HCT116 (cell line): ENCODE measurements around the gene VPS11. TPM values are rescaled to one million over a fixed set of nuclear protein-coding genes. Genes with fewer than 3 reads are reported as not detected.
"Not testable (repeated sequence)": the region's sequence is repeated elsewhere in the genome, so short reads cannot be mapped to it uniquely, and the experiment has no call there.

Experiments
- ATAC-seq: fragments of 200-7000 bp; cut with Tn5 transposase; 2 replicates; pipeline ENCODE4 v1.9.1; 2020; ENCODE audit warnings: mild to moderate bottlenecking, moderate library complexity
- BruUV-seq: library from RNA; stranded (reverse); fragments of 400-500 nt; replicated peaks from 2 replicates; lab custom pipeline; 2021; lab: Mats Ljungman, UMichigan
- CTCF ChIA-PET: fragments of 300-600 bp; sonication (Branson Sonifier 250); formaldehyde crosslinking; loops from one replicate; lab custom pipeline; 2021; ENCODE audit warnings: antibody characterized with exemption; lab: Charles Lee
- POLR2A ChIA-PET: fragments of 300-600, 350-600 bp; sonication (Branson Sonifier 250); formaldehyde crosslinking; loops from one replicate; lab custom pipeline; 2021; ENCODE audit warnings: antibody characterized with exemption; lab: Charles Lee
- RAD21 ChIA-PET, 2 experiments: fragments of 300-600 bp; sonication (Branson Sonifier 250); formaldehyde crosslinking; loops; one replicate each; lab custom pipeline; 2023; ENCODE audit warnings: low total read pairs in 2 of 2; ENCODE audit not compliant: uncharacterized antibody in 2 of 2, unreplicated experiment in 2 of 2, low non-redundant PET in 1 of 2; lab: Charles Lee
- DNase-seq: peaks from one replicate; pipeline ENCODE4 v3.0.0-alpha.2; 2010; ENCODE audit warnings: low read depth, low spot score
- H2AFZ ChIP-seq: fragments of 200-600 bp; shearing (Covaris generic), sonication (generic); 2 replicates; pipeline ENCODE4 v1.6.1; 2017; ENCODE audit warnings: low read depth, mixed run types, mixed read lengths, antibody characterized with exemption, low read length; ENCODE audit not compliant: poor library complexity, severe bottlenecking
- H3K27ac ChIP-seq: 2 replicates; pipeline ENCODE4 v1.5.1; 2012; ENCODE audit warnings: low read depth, low read length
- H3K27me3 ChIP-seq: fragments of 200-600 bp; sonication (generic); 2 replicates; pipeline ENCODE4 v1.6.1; 2016; ENCODE audit warnings: mixed run types, low read length, mixed read lengths; ENCODE audit not compliant: insufficient read depth
- H3K36me3 ChIP-seq, 2 experiments: fragments of 200-500 bp in 1 of 2; fragments of 200-600 bp in 1 of 2; sonication (Bioruptor generic) in 1 of 2; sonication (generic) in 1 of 2; 2 replicates each; pipeline versions ENCODE4 v1.5.1 to v1.6.1; 2014 to 2016; ENCODE audit warnings: low read length in 2 of 2, inconsistent platforms in 1 of 2, mixed read lengths in 1 of 2, mixed run types in 1 of 2; ENCODE audit not compliant: insufficient read depth in 2 of 2, control insufficient read depth in 1 of 2
- H3K4me1 ChIP-seq, 2 experiments: fragments of 200-600 bp in 1 of 2; sonication (generic) in 1 of 2; 2 replicates each; pipeline versions ENCODE4 v1.5.1 to v1.6.1; 2012 to 2017; ENCODE audit warnings: low read length in 2 of 2, inconsistent platforms in 1 of 2, mild to moderate bottlenecking in 1 of 2, mixed read lengths in 1 of 2, mixed run types in 1 of 2, moderate library complexity in 1 of 2; ENCODE audit not compliant: insufficient read depth in 2 of 2, control insufficient read depth in 1 of 2
- H3K4me2 ChIP-seq: fragments of 200-600 bp; sonication (generic); 2 replicates; pipeline ENCODE4 v1.6.1; 2017; ENCODE audit warnings: mixed run types, low read length, mixed read lengths
- H3K4me3 ChIP-seq, 2 experiments: fragments of 200-600 bp in 1 of 2; sonication (generic) in 1 of 2; replicated peaks in 1 of 2; 2 replicates each; pipeline ENCODE4 v1.5.1; 2011 to 2016; ENCODE audit warnings: low read length in 2 of 2, control low read depth in 1 of 2, low read depth in 1 of 2, mild to moderate bottlenecking in 1 of 2, mixed read lengths in 1 of 2, mixed run types in 1 of 2
- H3K79me2 ChIP-seq: fragments of 200-600 bp; sonication (generic); 2 replicates; pipeline ENCODE4 v1.6.1; 2017; ENCODE audit warnings: mild to moderate bottlenecking, mixed run types, low read length, moderate library complexity, mixed read lengths; ENCODE audit not compliant: insufficient read depth
- H3K9ac ChIP-seq: fragments of 200-600 bp; sonication (generic); 2 replicates; pipeline ENCODE4 v1.6.1; 2016; ENCODE audit warnings: low read length, mixed read lengths
- H3K9me2 ChIP-seq: fragments of 200-600 bp; sonication (generic), shearing (Covaris generic); 2 replicates; pipeline ENCODE4 v1.6.1; 2017; ENCODE audit warnings: mixed run types, mild to moderate bottlenecking, moderate library complexity; ENCODE audit not compliant: insufficient read depth
- H3K9me3 ChIP-seq, 2 experiments: fragments of 200-500 bp in 1 of 2; fragments of 200-600 bp in 1 of 2; sonication (Bioruptor generic) in 1 of 2; sonication (generic) in 1 of 2; 2 replicates each; pipeline ENCODE4 v1.6.1; 2014 to 2017; ENCODE audit warnings: low read length in 2 of 2, mixed read lengths in 2 of 2, inconsistent platforms in 1 of 2, low read depth in 1 of 2, mild to moderate bottlenecking in 1 of 2, mixed run types in 1 of 2, moderate library complexity in 1 of 2; ENCODE audit not compliant: control insufficient read depth in 1 of 2, insufficient read depth in 1 of 2
- H4K20me1 ChIP-seq: fragments of 200-600 bp; sonication (generic), shearing (Covaris generic); 2 replicates; pipeline ENCODE4 v1.6.1; 2017; ENCODE audit warnings: mixed run types, mild to moderate bottlenecking, moderate library complexity; ENCODE audit not compliant: insufficient read depth
- CBX3 ChIP-seq: IDR thresholded peaks from 2 replicates; pipeline ENCODE4 v1.6.1; 2012; ENCODE audit warnings: low read depth
- CEBPB ChIP-seq: IDR thresholded peaks from 2 replicates; pipeline ENCODE4 v1.6.1; 2012; ENCODE audit warnings: low read depth
- EGR1 ChIP-seq: IDR thresholded peaks from 2 replicates; pipeline ENCODE4 v1.6.1; 2012; ENCODE audit warnings: low read depth
- EZH2phosphoT487 ChIP-seq: fragments of 200-600 bp; IDR thresholded peaks from 2 replicates; pipeline ENCODE4 v1.6.1; 2018; ENCODE audit warnings: antibody characterized with exemption, borderline replicate concordance
- FOSL1 ChIP-seq: IDR thresholded peaks from 2 replicates; pipeline ENCODE4 v1.6.1; 2012; ENCODE audit warnings: low read depth
- POLR2AphosphoS5 ChIP-seq: IDR thresholded peaks from 2 replicates; pipeline ENCODE4 v1.6.1; 2011; ENCODE audit warnings: mild to moderate bottlenecking, low read depth, low read length, moderate library complexity
- RAD21 ChIP-seq: IDR thresholded peaks from 2 replicates; pipeline ENCODE4 v1.6.1; 2012; ENCODE audit warnings: low read depth, mild to moderate bottlenecking
- SP1 ChIP-seq: IDR thresholded peaks from 2 replicates; pipeline ENCODE4 v1.6.1; 2012; ENCODE audit warnings: low read depth
- TCF7L2 ChIP-seq: IDR thresholded peaks from 2 replicates; pipeline ENCODE4 v1.7.0; 2011; ENCODE audit warnings: borderline replicate concordance, inconsistent platforms; ENCODE audit not compliant: insufficient read depth, insufficient read length; ENCODE audit errors: extremely low read depth
- YY1 ChIP-seq: IDR thresholded peaks from 2 replicates; pipeline ENCODE4 v1.6.1; 2011; ENCODE audit warnings: low read length, low read depth, moderate library complexity, mild to moderate bottlenecking; ENCODE audit not compliant: insufficient replicate concordance; ENCODE audit errors: extremely low read depth
- ZFX ChIP-seq: fragments of 450-650 bp; IDR thresholded peaks from 2 replicates; pipeline ENCODE4 v1.6.1; 2017
- intact Hi-C: fragments of 100-400 bp; cut with micrococcal nuclease; formaldehyde crosslinking; loops from 2 replicates; pipeline ENCODE4 v1.10.0; 2022
- total RNA-seq: library from RNA; stranded (reverse); gene quantifications from one replicate; pipeline ENCODE4 v1.2.1, GENCODE V29; 2021; ENCODE audit not compliant: unreplicated experiment
- TF ChIP-seq, protein P1 (sequence below), 3 experiments: fragments of 200-600 bp in 1 of 3; sonication (generic) in 1 of 3; IDR thresholded peaks in 2 of 3; conservative IDR thresholded peaks in 1 of 3; 2 replicates each; pipeline ENCODE4 v1.5.1; 2012 to 2017; ENCODE audit warnings: low read depth in 2 of 3, low read length in 2 of 3, antibody characterized with exemption in 1 of 3, borderline replicate concordance in 1 of 3, control low read depth in 1 of 3, mild to moderate bottlenecking in 1 of 3, mixed read lengths in 1 of 3, mixed run types in 1 of 3, moderate library complexity in 1 of 3; ENCODE audit not compliant: insufficient read depth in 1 of 3
- TF ChIP-seq, protein P2 (sequence below): IDR thresholded peaks from 2 replicates; pipeline ENCODE4 v1.6.1; 2011; ENCODE audit warnings: mild to moderate bottlenecking, low read length, moderate library complexity; ENCODE audit not compliant: insufficient replicate concordance; ENCODE audit errors: extremely low read depth

VPS11 gene
- total RNA-seq, 1 experiment from 2014 or later, result 20.4 TPM

DNA sequence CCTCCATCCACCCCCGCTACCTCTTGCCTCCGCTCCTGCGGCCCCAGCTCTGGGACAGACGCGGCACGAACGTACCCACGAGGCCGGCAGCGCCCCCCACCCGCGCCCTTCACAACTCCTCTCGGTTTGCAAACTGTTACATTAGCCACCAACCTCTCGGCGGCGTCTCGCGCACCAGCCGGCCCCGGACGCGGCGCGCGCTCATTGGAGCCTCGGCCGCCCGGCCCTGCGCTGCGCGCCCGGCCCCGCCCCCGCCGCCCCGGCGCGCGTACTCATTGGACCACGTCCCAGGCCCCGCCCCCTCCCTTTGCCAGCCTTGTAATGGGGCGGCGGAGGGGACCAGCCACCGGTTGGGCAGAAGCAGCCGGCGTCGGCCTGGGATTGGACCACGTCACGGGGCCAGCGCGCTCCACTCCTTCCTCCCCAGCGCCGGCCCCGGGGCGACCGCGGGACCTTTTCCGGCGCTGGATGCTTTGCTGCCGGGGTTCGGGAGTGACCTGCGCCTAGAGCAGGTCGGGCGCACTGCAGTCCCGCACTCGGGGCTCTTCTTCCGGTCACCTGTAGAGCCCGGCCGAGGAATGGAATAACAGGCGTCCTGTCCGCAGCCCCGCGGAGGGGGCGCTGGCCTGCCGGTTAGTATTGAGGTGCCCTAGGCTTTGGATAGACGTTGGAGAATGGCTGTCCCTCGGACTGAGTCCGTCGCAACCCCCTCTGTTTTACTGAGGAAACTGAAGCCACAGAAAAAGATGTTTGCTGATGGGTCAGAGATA, 10.4 kb upstream of the VPS11 start, which contains the start of gene HYOU1 (continued):
- TF ChIP-seq, protein P1, sequence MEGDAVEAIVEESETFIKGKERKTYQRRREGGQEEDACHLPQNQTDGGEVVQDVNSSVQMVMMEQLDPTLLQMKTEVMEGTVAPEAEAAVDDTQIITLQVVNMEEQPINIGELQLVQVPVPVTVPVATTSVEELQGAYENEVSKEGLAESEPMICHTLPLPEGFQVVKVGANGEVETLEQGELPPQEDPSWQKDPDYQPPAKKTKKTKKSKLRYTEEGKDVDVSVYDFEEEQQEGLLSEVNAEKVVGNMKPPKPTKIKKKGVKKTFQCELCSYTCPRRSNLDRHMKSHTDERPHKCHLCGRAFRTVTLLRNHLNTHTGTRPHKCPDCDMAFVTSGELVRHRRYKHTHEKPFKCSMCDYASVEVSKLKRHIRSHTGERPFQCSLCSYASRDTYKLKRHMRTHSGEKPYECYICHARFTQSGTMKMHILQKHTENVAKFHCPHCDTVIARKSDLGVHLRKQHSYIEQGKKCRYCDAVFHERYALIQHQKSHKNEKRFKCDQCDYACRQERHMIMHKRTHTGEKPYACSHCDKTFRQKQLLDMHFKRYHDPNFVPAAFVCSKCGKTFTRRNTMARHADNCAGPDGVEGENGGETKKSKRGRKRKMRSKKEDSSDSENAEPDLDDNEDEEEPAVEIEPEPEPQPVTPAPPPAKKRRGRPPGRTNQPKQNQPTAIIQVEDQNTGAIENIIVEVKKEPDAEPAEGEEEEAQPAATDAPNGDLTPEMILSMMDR (IDR thresholded peaks at IDR 0.05 in 2 of 3, conservative IDR thresholded peaks at IDR 0.05 in 1 of 3; ENCODE audit: borderline replicate concordance in 1 of 3, insufficient read depth in 1 of 3, low read depth in 2 of 3, low read length in 2 of 3), result peak in 2 of 3 experiments; percentile 22 to 34; a peak in 3 of 6 replicates
- TF ChIP-seq CEBPB (no peak; the same call in 1 of the 2 replicates), ZFX (no peak), CBX3 (no peak; the same call in 1 of the 2 replicates), EZH2phosphoT487 (no peak), TCF7L2 (peak; percentile 6), FOSL1 (no peak), RAD21 (no peak), POLR2AphosphoS5 (peak; percentile 83), EGR1 (peak; percentile 36; the same call in 1 of the 2 replicates), SP1 (peak; percentile 76; the same call in 1 of the 2 replicates), YY1 (peak; percentile 12)
- TF ChIP-seq, protein P2, sequence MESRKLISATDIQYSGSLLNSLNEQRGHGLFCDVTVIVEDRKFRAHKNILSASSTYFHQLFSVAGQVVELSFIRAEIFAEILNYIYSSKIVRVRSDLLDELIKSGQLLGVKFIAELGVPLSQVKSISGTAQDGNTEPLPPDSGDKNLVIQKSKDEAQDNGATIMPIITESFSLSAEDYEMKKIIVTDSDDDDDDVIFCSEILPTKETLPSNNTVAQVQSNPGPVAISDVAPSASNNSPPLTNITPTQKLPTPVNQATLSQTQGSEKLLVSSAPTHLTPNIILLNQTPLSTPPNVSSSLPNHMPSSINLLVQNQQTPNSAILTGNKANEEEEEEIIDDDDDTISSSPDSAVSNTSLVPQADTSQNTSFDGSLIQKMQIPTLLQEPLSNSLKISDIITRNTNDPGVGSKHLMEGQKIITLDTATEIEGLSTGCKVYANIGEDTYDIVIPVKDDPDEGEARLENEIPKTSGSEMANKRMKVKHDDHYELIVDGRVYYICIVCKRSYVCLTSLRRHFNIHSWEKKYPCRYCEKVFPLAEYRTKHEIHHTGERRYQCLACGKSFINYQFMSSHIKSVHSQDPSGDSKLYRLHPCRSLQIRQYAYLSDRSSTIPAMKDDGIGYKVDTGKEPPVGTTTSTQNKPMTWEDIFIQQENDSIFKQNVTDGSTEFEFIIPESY, result no peak

- H3K9ac ChIP-seq, H3K27me3 ChIP-seq, ATAC-seq, intact Hi-C loops, RAD21 ChIA-PET, H3K4me2 ChIP-seq, H2AFZ ChIP-seq, BruUV-seq, POLR2A ChIA-PET, H3K9me3 ChIP-seq, H3K4me3 ChIP-seq, H3K9me2 ChIP-seq, CTCF ChIA-PET, H4K20me1 ChIP-seq, DNase-seq, H3K27ac ChIP-seq: not testable (repeated sequence)
- H3K4me1 ChIP-seq, result peaks cover 10 to 28% of the 10 kb centered on the region in 2 experiments
- H3K79me2 ChIP-seq, result peaks cover 19% of the 10 kb centered on the region
- H3K36me3 ChIP-seq, result peaks cover 7 to 16% of the 10 kb centered on the region in 2 experiments; a peak in 3 of 4 replicates
Measured at GRCh38 chr11:119059128-119059527, 8.5 kb upstream of the VPS11 start.
